NCI-H69 (cell line): ENCODE measurements around the gene SSPN.

Experiments
- DNase-seq: peaks from one replicate; lab custom pipeline; 2025; lab: John Stamatoyannopoulos, UW

The SSPN gene

GRCh38 chr12:26187014-26187798 lies 8.2 kb upstream of the SSPN start:
- no peak for DNase-seq

DNA sequence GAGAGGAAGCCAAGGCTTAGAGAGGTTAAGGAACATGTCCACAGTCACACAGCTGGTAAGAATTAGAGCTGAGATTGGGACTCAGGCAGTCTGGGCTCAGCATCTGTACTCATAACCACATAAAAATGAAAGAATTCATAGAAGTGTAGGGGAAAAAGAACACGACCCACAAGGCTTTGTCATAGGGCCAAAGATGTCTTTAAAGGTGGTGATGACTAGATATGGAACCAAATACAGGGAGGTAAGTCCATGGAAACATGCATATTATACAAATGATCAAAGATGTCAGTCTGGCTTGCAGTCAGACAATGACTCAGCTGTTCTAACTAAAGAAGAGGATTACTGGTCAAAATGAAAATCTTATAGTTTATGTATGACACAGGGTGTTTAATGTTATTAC lies 7.2 kb upstream of the SSPN start:
- DNase-seq, result no peak

DNA sequence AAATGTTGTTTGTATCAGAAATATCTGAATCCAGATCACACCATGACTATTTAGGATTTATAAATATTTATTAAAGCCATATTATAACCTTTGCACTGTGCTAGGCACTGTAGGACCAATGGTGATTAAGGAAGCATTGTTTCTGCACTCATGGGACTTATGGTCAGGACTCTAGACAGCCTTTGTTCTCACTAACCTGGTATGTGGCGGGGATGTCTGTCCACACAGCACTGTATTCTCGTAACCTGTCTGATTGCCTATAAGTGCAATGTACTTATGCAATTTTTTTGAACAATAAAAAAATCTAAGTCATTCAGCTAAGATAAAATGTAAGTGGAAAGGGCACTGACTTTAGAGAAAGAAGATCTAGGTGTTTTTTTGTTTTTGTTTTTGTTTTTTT lies 6.7 kb upstream of the SSPN start:
- no peak for DNase-seq

GRCh38 chr12:26192142-26192541 lies 3.2 kb upstream of the SSPN start:
- no peak for DNase-seq

- no peak for DNase-seq
Measured at GRCh38 chr12:26193539-26193938, 1.8 kb upstream of the SSPN start.

DNA sequence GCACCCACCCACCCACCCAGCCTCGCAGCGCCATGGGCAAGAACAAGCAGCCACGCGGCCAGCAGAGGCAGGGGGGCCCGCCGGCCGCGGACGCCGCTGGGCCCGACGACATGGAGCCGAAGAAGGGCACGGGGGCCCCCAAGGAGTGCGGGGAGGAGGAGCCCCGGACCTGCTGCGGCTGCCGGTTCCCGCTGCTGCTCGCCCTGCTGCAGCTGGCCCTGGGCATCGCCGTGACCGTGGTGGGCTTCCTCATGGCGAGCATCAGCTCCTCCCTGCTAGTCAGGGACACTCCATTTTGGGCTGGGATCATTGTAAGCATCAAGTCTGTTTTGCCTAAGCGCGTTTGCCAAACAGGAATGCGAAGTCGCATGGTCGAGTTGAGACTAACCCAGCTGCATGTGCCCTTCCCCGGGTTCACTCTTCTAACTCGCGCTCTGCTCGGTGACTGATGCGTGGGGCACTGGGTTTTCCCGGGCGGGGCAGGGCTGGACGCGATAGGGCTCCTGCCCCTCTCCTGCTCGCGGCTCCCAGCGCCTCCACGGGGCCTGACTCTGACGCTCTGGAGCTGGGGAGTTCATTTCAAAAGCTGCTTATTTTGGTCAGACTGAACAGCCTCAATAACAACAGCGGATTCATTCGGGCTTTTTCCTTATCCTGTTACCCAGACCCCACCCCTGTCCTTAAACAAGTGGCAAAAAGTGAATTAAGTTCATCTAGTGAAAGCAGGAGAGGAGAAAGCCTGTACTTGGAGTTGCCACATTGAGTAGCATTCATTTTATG lies 458 bp downstream of the SSPN start:
- peak; percentile 25 for DNase-seq

DNA sequence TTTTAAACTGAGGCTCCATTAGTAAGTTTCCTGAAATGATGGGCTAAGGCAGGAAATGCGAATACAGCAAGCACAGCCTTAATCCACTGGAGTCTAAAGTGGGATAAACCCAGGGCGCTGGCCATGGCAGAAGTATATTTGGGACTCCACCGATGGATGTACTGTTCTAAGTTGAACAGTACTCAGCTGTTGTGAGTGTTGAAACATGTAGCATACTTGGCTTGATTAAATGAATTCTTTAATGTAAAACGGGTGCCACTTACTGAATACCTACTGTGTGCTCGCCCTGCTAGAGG lies 996 bp downstream of the SSPN start:
- no peak for DNase-seq

GRCh38 chr12:26197832-26198231 lies 2.5 kb downstream of the SSPN start:
- DNase-seq, result no peak

- DNase-seq, result no peak
Measured at GRCh38 chr12:26198742-26199141, 3.4 kb downstream of the SSPN start.

DNA sequence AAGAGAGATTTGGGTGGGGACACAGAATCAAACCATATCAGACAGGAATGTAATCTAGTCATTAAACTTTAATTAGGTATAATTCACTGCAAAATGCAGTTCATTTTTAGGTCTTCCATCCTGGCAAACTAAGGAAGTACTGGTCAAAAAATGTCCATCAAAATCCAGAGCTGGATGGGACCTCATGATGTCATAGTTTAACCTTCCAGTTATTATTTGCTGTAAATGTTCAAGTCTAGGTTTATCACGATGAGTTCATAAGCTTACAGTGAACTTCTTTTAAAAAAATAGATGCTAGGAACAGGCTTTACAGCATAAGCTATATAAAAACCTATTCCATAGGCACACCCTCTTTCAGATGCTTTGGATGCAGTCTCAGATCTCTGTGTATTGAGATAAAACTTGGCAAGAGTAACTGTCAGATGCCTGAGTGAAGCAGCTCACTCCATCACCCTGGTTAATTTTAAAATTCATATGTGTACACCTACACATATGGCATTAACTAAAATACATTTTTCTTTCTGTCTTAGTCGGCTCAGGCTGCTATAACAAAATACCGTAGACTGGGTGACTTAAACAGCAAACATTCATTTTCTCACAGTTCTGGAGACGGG lies 7.9 kb downstream of the SSPN start:
- DNase-seq, result no peak

DNA sequence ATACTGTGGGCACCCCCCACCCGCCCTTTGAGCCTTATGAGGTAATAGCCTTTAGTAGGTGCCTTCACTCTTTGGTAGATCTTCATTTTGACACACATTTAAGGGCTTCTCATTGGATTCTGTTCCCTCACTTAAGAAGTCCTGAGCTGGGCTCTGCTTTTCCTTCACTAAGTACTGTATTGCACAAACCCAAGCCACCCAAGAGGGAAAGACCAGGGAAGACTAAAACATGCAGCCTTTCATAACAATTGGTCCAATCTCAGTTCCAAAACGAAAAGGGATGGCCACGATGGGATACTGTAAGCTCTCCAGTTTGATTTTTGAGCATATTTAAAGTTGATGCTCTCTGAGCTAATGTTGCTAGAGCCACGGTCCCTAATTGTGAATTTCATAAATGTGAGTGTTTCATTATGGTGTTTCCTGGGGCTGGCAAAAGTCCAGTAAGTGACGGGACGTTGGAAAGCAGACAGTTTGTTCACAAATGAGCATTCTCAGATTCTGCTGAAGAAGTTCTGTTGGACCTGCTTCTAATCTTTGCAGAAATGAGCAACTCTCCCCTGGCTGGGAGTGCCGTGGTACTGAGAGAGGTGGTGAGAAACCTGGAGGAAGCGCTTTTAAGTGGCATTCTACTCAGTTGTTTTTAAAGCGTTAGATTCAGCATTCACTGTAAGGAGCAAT lies 9.4 kb downstream of the SSPN start:
- DNase-seq, result no peak

GRCh38 chr12:26205298-26205697 lies 9.9 kb downstream of the SSPN start:
- DNase-seq, result no peak

- DNase-seq, result no peak
Measured at GRCh38 chr12:26205941-26206340, 10.6 kb downstream of the SSPN start.

- DNase-seq, result no peak
Measured at GRCh38 chr12:26211331-26211730, 16.0 kb downstream of the SSPN start.

GRCh38 chr12:26212396-26212795 lies 17.0 kb downstream of the SSPN start:
- no peak for DNase-seq

GRCh38 chr12:26212988-26213387 lies 17.6 kb downstream of the SSPN start:
- no peak for DNase-seq

GRCh38 chr12:26214121-26214520 lies 18.7 kb downstream of the SSPN start:
- no peak for DNase-seq

- DNase-seq, result no peak
Measured at GRCh38 chr12:26219736-26220135, 24.4 kb downstream of the SSPN start.

DNA sequence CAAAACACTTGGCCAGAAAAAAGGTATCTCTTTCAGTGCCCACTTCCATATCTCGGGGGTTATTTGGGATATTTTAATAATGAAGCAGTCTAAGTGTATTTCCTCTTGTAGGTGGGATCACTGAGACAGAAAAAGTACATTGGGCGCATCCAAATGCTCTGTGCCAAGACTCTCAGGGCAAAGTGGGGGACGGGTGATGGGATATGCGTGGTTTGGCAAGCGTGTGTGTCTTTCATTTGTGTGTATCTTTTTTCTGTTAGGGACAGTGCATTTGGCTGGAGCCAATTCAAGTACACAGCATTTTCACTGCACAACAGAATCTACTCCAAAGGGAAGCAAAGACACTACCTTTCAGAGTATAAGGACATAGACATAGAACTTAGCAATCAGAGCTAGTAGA lies 29.3 kb downstream of the SSPN start:
- no peak for DNase-seq

- DNase-seq, result no peak
Measured at GRCh38 chr12:26226122-26226521, 30.7 kb downstream of the SSPN start.

DNA sequence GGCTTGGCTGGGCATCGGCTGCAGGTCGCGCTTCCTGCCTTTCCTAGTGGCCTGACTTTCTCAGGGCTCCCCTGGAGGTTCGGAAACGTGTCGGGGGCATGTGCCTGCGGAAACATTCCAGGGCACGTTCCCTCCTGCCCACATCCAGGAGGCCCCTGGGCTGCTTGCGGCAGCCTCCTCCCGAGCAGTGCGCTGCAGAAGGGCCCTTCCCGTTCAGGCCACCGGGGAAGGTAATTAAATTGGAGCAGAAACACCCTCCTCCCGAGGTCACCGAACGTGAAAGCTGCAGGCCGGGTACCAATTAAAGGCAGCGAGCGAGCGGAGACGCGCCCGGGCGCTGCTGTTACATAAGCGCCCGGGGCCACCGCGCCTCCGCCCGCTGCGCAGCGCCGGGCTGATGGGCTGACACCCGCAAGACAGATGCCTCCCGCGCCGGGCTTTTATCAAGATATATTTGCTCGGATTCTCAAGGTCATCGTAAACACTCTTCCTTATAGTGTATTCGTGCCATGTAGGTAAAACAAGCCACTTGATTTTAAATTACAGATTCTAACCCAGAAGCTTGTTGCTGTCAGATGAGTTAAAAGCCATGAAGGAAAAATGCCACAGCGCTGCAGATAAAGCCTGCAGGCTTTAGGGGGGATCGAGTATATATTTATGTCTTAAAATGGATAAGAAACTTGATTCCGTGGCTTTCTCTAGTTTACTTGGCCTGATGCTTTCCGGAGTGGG lies 31.4 kb downstream of the SSPN start:
- DNase-seq, result peak; percentile 68

DNA sequence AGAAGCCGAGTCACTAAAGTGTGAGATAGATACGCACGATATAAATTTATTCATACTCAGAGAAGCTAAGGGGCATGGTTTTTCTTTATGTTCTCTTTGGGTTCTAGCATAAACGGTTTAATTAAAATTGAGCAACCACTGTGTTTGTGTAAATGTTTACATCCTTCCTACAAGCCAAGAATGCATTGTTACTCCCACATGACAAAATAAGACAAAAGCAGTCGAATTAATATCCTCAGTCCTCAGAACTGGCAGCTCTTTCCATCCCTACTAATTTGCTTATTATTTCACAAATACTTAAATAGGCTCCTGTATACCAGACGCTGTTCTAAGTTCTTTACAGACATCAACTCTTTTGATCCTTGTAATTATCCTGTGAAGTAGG lies 32.0 kb downstream of the SSPN start:
- no peak for DNase-seq
